ENCODE results near the gene ZNF182.

DNA sequence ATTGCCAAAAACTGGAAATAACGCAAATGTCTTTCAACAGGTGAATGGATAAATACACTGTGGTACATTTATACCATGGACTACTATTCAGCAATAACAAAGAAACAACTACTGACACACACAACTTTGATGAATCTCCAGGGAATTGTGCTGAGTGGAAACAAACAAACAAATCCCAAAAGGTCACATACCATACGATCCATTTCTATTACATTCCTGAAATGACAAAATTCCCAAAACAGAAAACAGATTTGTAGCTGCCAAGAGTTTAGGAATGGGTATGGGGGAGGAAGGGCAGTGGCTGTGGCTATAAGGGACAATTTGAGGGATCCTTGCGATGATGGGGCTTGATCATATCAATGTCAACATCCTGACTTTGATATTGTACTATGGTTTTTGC, 2.5 kb downstream of the ZNF182 start:
- no peak for TF ChIP-seq CTCF (CRISPR knock-in tag; IDR thresholded peaks at IDR 0.05)
- no peak for TF ChIP-seq ZNF121 (CRISPR knock-in tag; IDR thresholded peaks at IDR 0.05)
- no peak for TF ChIP-seq ZNF577 (CRISPR knock-in tag; IDR thresholded peaks at IDR 0.05; ENCODE audit: borderline replicate concordance, low read depth)
- TF ChIP-seq FIP1L1 (IDR thresholded peaks at IDR 0.05; ENCODE audit: borderline replicate concordance, insufficient read depth, low read depth, low read length): no peak
- TF ChIP-seq UBTF (CRISPR knock-in tag; IDR thresholded peaks at IDR 0.05): no peak
- TF ChIP-seq POLR2AphosphoS2 (IDR thresholded peaks at IDR 0.05; ENCODE audit: low read depth, low read length): no peak
